AG09319 (cell line): ENCODE measurements around the gene XPNPEP1.
A peak's percentile ranks its signal among the peaks of the same experiment; 100 is the strongest.

ENCODE experiments used
- DNase-seq: peaks from one replicate; pipeline ENCODE4 v3.0.0-alpha.2; 2010; ENCODE audit warnings: low read depth; ENCODE audit errors: extremely low read depth
- CTCF ChIP-seq: IDR thresholded peaks from 2 replicates; pipeline ENCODE4 v1.5.1; 2011; ENCODE audit warnings: low read depth, mild to moderate bottlenecking, inconsistent platforms, low read length, moderate library complexity

Gene XPNPEP1

GRCh38 chr10:109934958-109935793 lies 11.9 kb upstream of the XPNPEP1 start:
- no peak for TF ChIP-seq CTCF
- DNase-seq, result no peak

- TF ChIP-seq CTCF, result no peak
- no peak for DNase-seq
Observed at GRCh38 chr10:109933984-109934565, 10.8 kb upstream of the XPNPEP1 start.

- no peak for DNase-seq
- TF ChIP-seq CTCF, result no peak
Observed at GRCh38 chr10:109932968-109933367, 9.7 kb upstream of the XPNPEP1 start.

GRCh38 chr10:109932391-109932790 lies 9.1 kb upstream of the XPNPEP1 start:
- no peak for DNase-seq
- TF ChIP-seq CTCF, result no peak

GRCh38 chr10:109931163-109931562 lies 7.9 kb upstream of the XPNPEP1 start:
- TF ChIP-seq CTCF, result no peak

GRCh38 chr10:109929501-109930219 lies 6.3 kb upstream of the XPNPEP1 start:
- TF ChIP-seq CTCF, result no peak
- no peak for DNase-seq

More at GRCh38 chr10:109931163-109931562, 7.9 kb upstream of the XPNPEP1 start:
- DNase-seq, result peak; percentile 42

GRCh38 chr10:109928475-109928891 lies 5.2 kb upstream of the XPNPEP1 start:
- TF ChIP-seq CTCF, result no peak
- no peak for DNase-seq
